ENCODE data around the gene COL8A1. TPM values are rescaled to one million over a fixed set of nuclear protein-coding genes. Genes with fewer than 3 reads are reported as not detected.

COL8A1 gene
- total RNA-seq, 1 experiment from 2014 or later, result 0.87 TPM

DNA sequence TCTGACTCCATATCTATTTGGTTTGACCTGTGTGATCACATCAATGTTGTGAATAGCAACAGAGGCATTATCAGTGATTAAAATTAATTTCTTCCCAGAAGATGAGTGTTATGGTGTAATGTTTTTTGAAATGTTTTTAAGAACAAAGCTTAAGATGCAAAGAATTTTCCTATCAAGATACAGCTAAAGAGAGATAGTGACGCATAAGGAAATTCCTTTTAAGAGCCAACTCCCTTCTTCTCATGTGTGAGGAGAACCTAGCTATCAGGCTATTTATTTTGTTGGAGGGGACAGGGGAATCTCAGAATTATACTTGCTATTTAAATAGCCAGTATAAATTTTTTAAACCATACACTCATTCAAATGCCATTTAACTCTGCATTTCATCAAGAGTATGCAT, 71.3 kb downstream of the COL8A1 start:
- Mint-ChIP-seq H3K36me3 (no peaks in the 10 kb centered on the region), H3K9me3 (no peaks in the 10 kb centered on the region), H3K4me3 (no peak overlapping the region), H3K27me3 (ENCODE audit: low read depth) (no peaks in the 10 kb centered on the region), H3K27ac (no peak overlapping the region), H3K4me1 (0 out of 2 replicates have a peak, but pooled peaks cover 2% of the 10 kb centered on the region)
- TF ChIP-seq HMGXB4 (CRISPR knock-in tag; IDR thresholded peaks at IDR 0.05), result no peak
- ChIA-PET POLR2A (no interaction called here), CTCF (no interaction called here)
- DNase-seq (ENCODE audit: low spot score) (no peak), ATAC-seq (no peak)

DNA sequence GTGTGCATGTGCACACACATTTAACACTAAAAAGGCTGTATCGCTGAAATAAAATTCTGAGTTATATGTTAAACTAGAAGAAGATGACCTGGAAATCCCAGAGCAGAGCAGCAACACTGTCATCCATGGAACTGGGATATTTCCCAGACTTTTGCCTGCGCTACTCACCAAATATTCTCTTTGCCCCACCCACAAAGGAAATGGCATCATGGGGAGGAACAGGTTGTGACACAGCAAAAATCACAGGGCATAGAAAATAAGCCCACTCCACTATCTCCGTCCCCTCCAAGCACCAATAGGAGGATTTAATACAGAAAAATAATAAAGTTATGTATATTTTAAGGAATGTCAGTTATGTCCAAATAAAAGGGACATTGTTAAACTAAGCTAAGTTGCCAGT, 71.7 kb downstream of the COL8A1 start:
- POLR2A ChIA-PET, result no interaction called here
- H3K4me3 Mint-ChIP-seq, result no peak overlapping the region
- no peaks in the 10 kb centered on the region for H3K9me3 Mint-ChIP-seq
- 0 out of 2 replicates have a peak, but pooled peaks cover 2% of the 10 kb centered on the region for H3K4me1 Mint-ChIP-seq
- no peak for TF ChIP-seq GRHL2 (CRISPR knock-in tag; IDR thresholded peaks at IDR 0.05; ENCODE audit: insufficient replicate concordance, severe bottlenecking)
- TF ChIP-seq, protein P1, sequence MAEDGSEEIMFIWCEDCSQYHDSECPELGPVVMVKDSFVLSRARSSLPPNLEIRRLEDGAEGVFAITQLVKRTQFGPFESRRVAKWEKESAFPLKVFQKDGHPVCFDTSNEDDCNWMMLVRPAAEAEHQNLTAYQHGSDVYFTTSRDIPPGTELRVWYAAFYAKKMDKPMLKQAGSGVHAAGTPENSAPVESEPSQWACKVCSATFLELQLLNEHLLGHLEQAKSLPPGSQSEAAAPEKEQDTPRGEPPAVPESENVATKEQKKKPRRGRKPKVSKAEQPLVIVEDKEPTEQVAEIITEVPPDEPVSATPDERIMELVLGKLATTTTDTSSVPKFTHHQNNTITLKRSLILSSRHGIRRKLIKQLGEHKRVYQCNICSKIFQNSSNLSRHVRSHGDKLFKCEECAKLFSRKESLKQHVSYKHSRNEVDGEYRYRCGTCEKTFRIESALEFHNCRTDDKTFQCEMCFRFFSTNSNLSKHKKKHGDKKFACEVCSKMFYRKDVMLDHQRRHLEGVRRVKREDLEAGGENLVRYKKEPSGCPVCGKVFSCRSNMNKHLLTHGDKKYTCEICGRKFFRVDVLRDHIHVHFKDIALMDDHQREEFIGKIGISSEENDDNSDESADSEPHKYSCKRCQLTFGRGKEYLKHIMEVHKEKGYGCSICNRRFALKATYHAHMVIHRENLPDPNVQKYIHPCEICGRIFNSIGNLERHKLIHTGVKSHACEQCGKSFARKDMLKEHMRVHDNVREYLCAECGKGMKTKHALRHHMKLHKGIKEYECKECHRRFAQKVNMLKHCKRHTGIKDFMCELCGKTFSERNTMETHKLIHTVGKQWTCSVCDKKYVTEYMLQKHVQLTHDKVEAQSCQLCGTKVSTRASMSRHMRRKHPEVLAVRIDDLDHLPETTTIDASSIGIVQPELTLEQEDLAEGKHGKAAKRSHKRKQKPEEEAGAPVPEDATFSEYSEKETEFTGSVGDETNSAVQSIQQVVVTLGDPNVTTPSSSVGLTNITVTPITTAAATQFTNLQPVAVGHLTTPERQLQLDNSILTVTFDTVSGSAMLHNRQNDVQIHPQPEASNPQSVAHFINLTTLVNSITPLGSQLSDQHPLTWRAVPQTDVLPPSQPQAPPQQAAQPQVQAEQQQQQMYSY (CRISPR knock-in tag; IDR thresholded peaks at IDR 0.05), result no peak
- TF ChIP-seq MXD4 (CRISPR knock-in tag; IDR thresholded peaks at IDR 0.05; ENCODE audit: borderline replicate concordance), result no peak
- no peak for TF ChIP-seq ZNF425 (CRISPR knock-in tag; conservative IDR thresholded peaks at IDR 0.05)
- no peak for TF ChIP-seq SP1 (CRISPR knock-in tag; conservative IDR thresholded peaks at IDR 0.05)
- TF ChIP-seq TEAD1 (CRISPR knock-in tag; IDR thresholded peaks at IDR 0.05), result no peak
- no peak for TF ChIP-seq ZNF423 (CRISPR knock-in tag; IDR thresholded peaks at IDR 0.05)
- TF ChIP-seq PRRX2 (CRISPR knock-in tag; IDR thresholded peaks at IDR 0.05), result no peak
- no peak for TF ChIP-seq HMGA2 (CRISPR knock-in tag; IDR thresholded peaks at IDR 0.05)
- TF ChIP-seq ETV6 (CRISPR knock-in tag; IDR thresholded peaks at IDR 0.05), result no peak
- TF ChIP-seq, protein P2, sequence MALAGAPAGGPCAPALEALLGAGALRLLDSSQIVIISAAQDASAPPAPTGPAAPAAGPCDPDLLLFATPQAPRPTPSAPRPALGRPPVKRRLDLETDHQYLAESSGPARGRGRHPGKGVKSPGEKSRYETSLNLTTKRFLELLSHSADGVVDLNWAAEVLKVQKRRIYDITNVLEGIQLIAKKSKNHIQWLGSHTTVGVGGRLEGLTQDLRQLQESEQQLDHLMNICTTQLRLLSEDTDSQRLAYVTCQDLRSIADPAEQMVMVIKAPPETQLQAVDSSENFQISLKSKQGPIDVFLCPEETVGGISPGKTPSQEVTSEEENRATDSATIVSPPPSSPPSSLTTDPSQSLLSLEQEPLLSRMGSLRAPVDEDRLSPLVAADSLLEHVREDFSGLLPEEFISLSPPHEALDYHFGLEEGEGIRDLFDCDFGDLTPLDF (CRISPR knock-in tag; IDR thresholded peaks at IDR 0.05), result no peak
- TF ChIP-seq TEAD4 (CRISPR knock-in tag; IDR thresholded peaks at IDR 0.05), result no peak
- no peak for TF ChIP-seq FOXJ3 (CRISPR knock-in tag; IDR thresholded peaks at IDR 0.05; ENCODE audit: borderline replicate concordance)
- TF ChIP-seq FOXP4 (CRISPR knock-in tag; IDR thresholded peaks at IDR 0.05), result no peak
- no peak for TF ChIP-seq NFE2L1 (CRISPR knock-in tag; IDR thresholded peaks at IDR 0.05)
- no peaks in the 10 kb centered on the region for H3K27me3 Mint-ChIP-seq (ENCODE audit: low read depth)
- ATAC-seq, result no peak
- no peak for DNase-seq (ENCODE audit: low spot score)
- no peak overlapping the region for H3K27ac Mint-ChIP-seq
- no peaks in the 10 kb centered on the region for H3K36me3 Mint-ChIP-seq
- CTCF ChIA-PET, result no interaction called here

All from WTC11 (cell line).